NCI-H345 (cell line): Measurements from ENCODE around the gene PRDM15.

Source experiments
- DNase-seq: peaks from one replicate; lab custom pipeline; 2025; lab: John Stamatoyannopoulos, UW

PRDM15 gene

GRCh38 chr21:41879190-41879998 lies at the start of gene PRDM15:
Gene PRDM15 (minus strand): TSS chr21:41879344. CDS start chr21:41860363, 18,981 bp downstream.
- DNase-seq: peak; percentile 89

GRCh38 chr21:41928621-41929220 lies 49.6 kb upstream of the PRDM15 start:
- DNase-seq: no peak

- no peak for DNase-seq
These were observed 48.7 kb upstream of the PRDM15 start for GRCh38 chr21:41927727-41928409.

GRCh38 chr21:41926807-41927171 lies 47.6 kb upstream of the PRDM15 start:
- no peak for DNase-seq

- no peak for DNase-seq
These were observed 47.1 kb upstream of the PRDM15 start for GRCh38 chr21:41926117-41926806.

GRCh38 chr21:41925767-41926116 lies 46.6 kb upstream of the PRDM15 start:
- DNase-seq: no peak

GRCh38 chr21:41924368-41924754 lies 45.2 kb upstream of the PRDM15 start:
- DNase-seq: no peak

GRCh38 chr21:41923631-41924367 lies 44.7 kb upstream of the PRDM15 start:
- no peak for DNase-seq

- DNase-seq: no peak
These were observed 44.0 kb upstream of the PRDM15 start for GRCh38 chr21:41923186-41923585.

GRCh38 chr21:41921021-41921420 lies 41.9 kb upstream of the PRDM15 start:
- DNase-seq: no peak

- DNase-seq: no peak
These were observed 41.3 kb upstream of the PRDM15 start for GRCh38 chr21:41920476-41920875.

- DNase-seq: no peak
These were observed 40.7 kb upstream of the PRDM15 start for GRCh38 chr21:41919666-41920398.

- DNase-seq: no peak
These were observed 39.6 kb upstream of the PRDM15 start for GRCh38 chr21:41918561-41919358.

- no peak for DNase-seq
These were observed 38.4 kb upstream of the PRDM15 start for GRCh38 chr21:41917531-41917930.

GRCh38 chr21:41916888-41917433 lies 37.8 kb upstream of the PRDM15 start:
- no peak for DNase-seq

GRCh38 chr21:41914965-41915364 lies 35.8 kb upstream of the PRDM15 start:
- no peak for DNase-seq

GRCh38 chr21:41914358-41914757 lies 35.2 kb upstream of the PRDM15 start:
- DNase-seq: no peak

GRCh38 chr21:41913230-41913629 lies 34.1 kb upstream of the PRDM15 start:
- DNase-seq: no peak

- DNase-seq: no peak
These were observed 29.7 kb upstream of the PRDM15 start for GRCh38 chr21:41908829-41909228.
